Large intestine (tissue), 3 donors: ENCODE results near the gene GALNT12. TPM values are rescaled to one million over a fixed set of nuclear protein-coding genes. Genes with fewer than 3 reads are reported as not detected.

ENCODE experiments used
- DNase-seq, 2 donors: peaks; one replicate each; pipeline versions ENCODE4 v3.0.0 to v3.0.0-alpha.2; 2013
- H3K27ac ChIP-seq: one replicate; pipeline ENCODE4 v1.5.1; 2013; ENCODE audit warnings: low read length
- H3K27me3 ChIP-seq: 2 replicates; pipeline ENCODE4 v1.6.1; 2013; ENCODE audit warnings: low read length; ENCODE audit not compliant: control insufficient read depth, insufficient read depth
- H3K36me3 ChIP-seq: 2 replicates; pipeline ENCODE4 v1.6.1; 2013; ENCODE audit warnings: low read length; ENCODE audit not compliant: control insufficient read depth, insufficient read depth
- H3K4me1 ChIP-seq: one replicate; pipeline ENCODE4 v1.6.1; 2013; ENCODE audit warnings: low read length; ENCODE audit not compliant: control insufficient read depth, insufficient read depth
- H3K4me3 ChIP-seq: one replicate; pipeline ENCODE4 v1.5.1; 2013; ENCODE audit warnings: low read length
- H3K9me3 ChIP-seq: one replicate; pipeline ENCODE4 v1.6.1; 2013; ENCODE audit warnings: mild to moderate bottlenecking, low read depth, low read length, moderate library complexity; ENCODE audit not compliant: control insufficient read depth
- WGBS: methylation state at CpG from one replicate; pipeline ENCODE4 v1.1.5; 2013; ENCODE audit warnings: low lambda C conversion rate; ENCODE audit not compliant: insufficient coverage; 5-methylcytosine and 5-hydroxymethylcytosine counted together
- polyA plus RNA-seq: library from polyadenylated mRNA; unstranded; fragments of 120-200 nt; gene quantifications from one replicate; pipeline ENCODE4 v1.2.1, GENCODE V29; 2013

Gene GALNT12
- polyA plus RNA-seq, 1 donor, result 45.6 TPM

- no CpG with 5 or more reads among the region's 11 CpGs for WGBS
- peak in 1 of 2 donors; percentile 28 for DNase-seq
- H3K4me1 ChIP-seq, result peaks cover 70% of the 10 kb centered on the region
- H3K27me3 ChIP-seq, result no peaks in the 10 kb centered on the region
- H3K36me3 ChIP-seq, result peaks cover 26% of the 10 kb centered on the region
- H3K9me3 ChIP-seq, result no peaks in the 10 kb centered on the region
- no peak overlapping the region for H3K4me3 ChIP-seq
- H3K27ac ChIP-seq, result peak overlapping the region; percentile 84
These were observed 27.3 kb upstream of the GALNT12 start for GRCh38 chr9:98780059-98780749.

- H3K36me3 ChIP-seq, result peaks cover 31% of the 10 kb centered on the region
- H3K27me3 ChIP-seq, result no peaks in the 10 kb centered on the region
- no CpG with 5 or more reads among the region's 11 CpGs for WGBS
- peak; percentile 94 to 99 for DNase-seq
- H3K27ac ChIP-seq, result peak overlapping the region; percentile 84
- no peak overlapping the region for H3K4me3 ChIP-seq
- H3K4me1 ChIP-seq, result peaks cover 77% of the 10 kb centered on the region
- H3K9me3 ChIP-seq, result no peaks in the 10 kb centered on the region
These were observed 25.7 kb upstream of the GALNT12 start for GRCh38 chr9:98781588-98782383.

GRCh38 chr9:98783518-98784226, 23.8 kb upstream of the GALNT12 start:
- no peaks in the 10 kb centered on the region for H3K27me3 ChIP-seq
- H3K36me3 ChIP-seq, result peaks cover 29% of the 10 kb centered on the region
- WGBS, result 83% methylated on average over 1 of the region's 16 CpGs
- H3K9me3 ChIP-seq, result no peaks in the 10 kb centered on the region
- no peak for DNase-seq
- H3K4me1 ChIP-seq, result peaks cover 68% of the 10 kb centered on the region
- peak overlapping the region; percentile 84 for H3K27ac ChIP-seq
- no peak overlapping the region for H3K4me3 ChIP-seq

GRCh38 chr9:98784831-98785806, 22.4 kb upstream of the GALNT12 start:
- Histone ChIP-seq H3K27me3 (no peaks in the 10 kb centered on the region), H3K4me1 (peaks cover 55% of the 10 kb centered on the region), H3K4me3 (no peak overlapping the region), H3K9me3 (no peaks in the 10 kb centered on the region), H3K36me3 (peaks cover 39% of the 10 kb centered on the region), H3K27ac (no peak overlapping the region)
- no peak for DNase-seq
- WGBS, result 86% methylated on average over 2 of the region's 11 CpGs

GRCh38 chr9:98786750-98787510, 20.5 kb upstream of the GALNT12 start:
- Histone ChIP-seq H3K4me3 (no peak overlapping the region), H3K9me3 (no peaks in the 10 kb centered on the region), H3K27ac (peak overlapping the region; percentile 68), H3K36me3 (peaks cover 43% of the 10 kb centered on the region), H3K4me1 (peaks cover 49% of the 10 kb centered on the region), H3K27me3 (no peaks in the 10 kb centered on the region)
- DNase-seq, result peak; percentile 70 to 73
- WGBS, result no CpG with 5 or more reads among the region's 4 CpGs

GRCh38 chr9:98787766-98788335, 19.6 kb upstream of the GALNT12 start:
- Histone ChIP-seq H3K4me1 (peaks cover 47% of the 10 kb centered on the region), H3K9me3 (no peaks in the 10 kb centered on the region), H3K27ac (no peak overlapping the region), H3K4me3 (no peak overlapping the region), H3K27me3 (no peaks in the 10 kb centered on the region), H3K36me3 (peaks cover 43% of the 10 kb centered on the region)
- no peak for DNase-seq
- no CpG with 5 or more reads among the region's 12 CpGs for WGBS

- Histone ChIP-seq H3K4me1 (peaks cover 32% of the 10 kb centered on the region), H3K4me3 (no peak overlapping the region), H3K9me3 (no peaks in the 10 kb centered on the region), H3K27ac (no peak overlapping the region), H3K36me3 (peaks cover 30% of the 10 kb centered on the region), H3K27me3 (no peaks in the 10 kb centered on the region)
- WGBS, result no CpG with 5 or more reads among the region's 5 CpGs
- no peak for DNase-seq
These were observed 17.9 kb upstream of the GALNT12 start for GRCh38 chr9:98789483-98790133.

GRCh38 chr9:98790134-98790841, 17.2 kb upstream of the GALNT12 start:
- peaks cover 35% of the 10 kb centered on the region for H3K4me1 ChIP-seq
- H3K4me3 ChIP-seq, result no peak overlapping the region
- H3K9me3 ChIP-seq, result no peaks in the 10 kb centered on the region
- no CpG with 5 or more reads among the region's 25 CpGs for WGBS
- peaks cover 28% of the 10 kb centered on the region for H3K36me3 ChIP-seq
- H3K27me3 ChIP-seq, result no peaks in the 10 kb centered on the region
- H3K27ac ChIP-seq, result no peak overlapping the region
- no peak for DNase-seq
